ENCODE measurements around the gene SLC49A3.
"Not testable (repeated sequence)": the region's sequence is repeated elsewhere in the genome, so short reads cannot be mapped to it uniquely, and the experiment has no call there.

The SLC49A3 gene

DNA sequence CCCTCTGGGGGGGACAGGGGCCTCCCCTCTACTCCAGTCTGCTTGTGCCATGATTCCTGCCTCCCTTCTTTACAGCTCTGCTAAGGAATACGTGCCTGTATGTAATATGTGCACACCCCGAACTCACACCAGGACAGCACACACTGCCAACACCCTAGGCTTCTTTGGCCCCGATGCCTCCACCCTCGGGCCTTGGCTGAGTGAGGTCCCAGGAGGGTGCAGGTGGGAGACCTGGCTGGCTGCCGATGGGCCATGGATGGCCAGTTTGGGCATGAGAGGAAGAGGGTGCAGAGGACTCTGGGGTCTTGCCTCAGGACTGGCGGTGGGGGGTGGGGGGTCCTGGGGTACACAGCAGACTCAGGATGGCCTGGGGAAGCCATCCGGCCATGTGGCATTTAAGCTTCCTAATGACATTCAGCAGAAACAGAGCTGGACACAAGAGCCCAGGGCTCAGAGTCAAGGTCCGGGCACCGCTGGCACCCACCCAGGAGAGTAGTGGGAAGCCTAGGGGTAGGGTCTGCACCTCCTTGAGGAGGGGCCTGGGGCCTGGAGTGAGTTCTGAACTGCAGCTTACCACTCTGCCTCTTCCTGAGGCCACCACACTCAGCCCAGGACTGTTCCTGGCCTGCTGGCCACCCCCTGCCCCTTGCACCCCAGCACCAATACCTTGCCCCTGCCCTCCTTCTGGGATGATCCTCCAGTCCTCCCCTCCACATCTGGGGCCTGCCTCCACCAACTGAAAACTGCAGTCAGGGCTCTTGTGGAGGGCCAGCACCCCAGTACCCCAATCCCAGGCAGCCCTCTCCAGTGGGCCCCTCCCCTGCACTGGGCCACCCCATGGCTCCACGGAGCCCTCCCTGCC lies 14.6 kb upstream of the SLC49A3 start:
- DNase-seq (ENCODE audit: low spot score): no peak

DNA sequence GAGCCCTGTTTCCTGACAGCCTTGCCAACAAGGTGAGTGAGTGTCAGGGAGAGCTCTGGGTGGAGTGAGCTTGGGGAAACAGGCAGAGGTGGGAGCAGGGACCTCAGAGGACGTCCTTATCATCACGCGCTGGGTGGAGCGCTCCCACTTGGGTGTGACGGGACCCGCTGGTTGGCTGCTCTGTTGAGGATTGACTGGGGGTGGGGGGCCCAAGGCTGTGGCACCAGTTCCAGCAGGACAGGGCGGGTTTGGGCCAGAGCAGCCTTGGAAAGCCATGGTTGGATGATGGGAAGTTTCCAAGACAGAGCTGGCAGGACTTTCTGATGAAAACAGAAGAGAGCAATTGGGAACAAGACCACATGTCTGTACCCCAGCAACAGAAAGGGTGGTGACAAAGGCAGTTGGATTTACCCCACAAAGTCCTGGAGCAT lies 13.7 kb upstream of the SLC49A3 start:
- no peak for DNase-seq (ENCODE audit: low spot score)

DNA sequence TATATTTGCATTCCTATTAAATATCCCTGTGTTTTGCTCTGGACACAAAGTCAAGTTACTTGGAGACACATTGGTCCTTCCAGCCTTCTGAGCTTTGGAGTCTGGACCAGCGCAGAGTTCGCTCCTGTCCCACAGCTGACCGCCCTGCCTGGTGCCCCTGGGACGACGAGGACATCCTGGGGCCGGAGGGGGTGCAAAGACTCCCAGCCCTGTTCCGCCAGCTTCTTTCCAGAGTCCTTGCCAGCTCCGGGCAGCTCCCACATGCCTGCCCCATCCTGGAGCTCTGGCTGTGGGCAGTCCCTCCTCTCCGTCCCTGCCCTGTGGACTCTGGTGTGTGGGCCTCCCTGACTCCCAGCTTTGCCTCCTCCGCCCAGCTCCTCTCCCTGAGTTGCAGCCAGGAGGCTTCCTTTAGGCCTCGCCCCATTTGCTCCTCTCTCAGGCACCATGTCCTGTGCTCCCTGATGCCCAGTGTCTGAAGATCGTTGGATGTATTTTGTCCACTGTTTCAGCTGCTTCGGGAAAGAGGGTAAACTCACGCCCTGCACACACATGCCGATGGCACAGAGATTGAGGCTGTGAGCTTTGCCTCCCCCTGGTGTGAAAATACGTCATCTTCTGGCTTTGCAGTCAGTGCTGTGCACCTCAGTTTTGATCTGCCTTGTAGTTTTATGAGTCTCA lies 11.8 kb upstream of the SLC49A3 start:
- DNase-seq (ENCODE audit: low spot score): no peak

DNA sequence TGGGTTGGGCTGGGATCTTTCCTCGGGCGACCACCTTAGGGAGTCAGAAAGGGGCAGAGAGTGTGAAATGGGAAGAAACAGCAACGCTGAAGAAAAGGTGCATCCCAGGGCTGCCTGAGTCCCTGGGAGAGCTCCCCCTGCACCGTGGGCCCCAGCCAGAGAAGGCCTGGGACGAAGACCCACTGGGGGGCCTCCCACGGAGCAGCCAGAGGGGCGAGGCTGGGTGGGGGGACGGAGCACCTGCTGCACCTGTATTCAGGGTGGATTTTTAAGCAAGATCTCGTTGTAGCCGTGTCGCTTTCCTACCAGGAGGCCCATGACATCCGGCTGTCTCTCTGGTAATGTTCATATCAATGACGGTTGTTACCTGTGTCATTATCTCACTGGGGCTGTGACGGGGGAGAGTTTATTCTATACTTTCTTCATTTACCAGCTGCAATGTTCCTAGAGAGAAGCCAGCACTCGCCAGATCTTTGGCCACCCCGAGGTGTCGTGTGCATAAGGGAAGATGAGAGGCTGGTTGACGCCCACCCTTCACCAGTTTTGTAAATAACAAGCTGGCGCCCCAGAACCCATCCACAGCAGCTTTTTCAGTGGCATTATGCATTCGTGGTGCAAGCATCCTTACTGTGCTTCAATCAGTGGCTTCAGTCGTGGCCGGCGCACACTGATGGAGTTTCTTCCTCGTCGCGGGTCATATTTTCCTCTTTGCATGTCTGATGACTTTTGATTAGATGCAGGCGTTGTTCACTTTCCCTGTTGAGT lies 11.0 kb upstream of the SLC49A3 start:
- no peak for DNase-seq (ENCODE audit: low spot score)

DNA sequence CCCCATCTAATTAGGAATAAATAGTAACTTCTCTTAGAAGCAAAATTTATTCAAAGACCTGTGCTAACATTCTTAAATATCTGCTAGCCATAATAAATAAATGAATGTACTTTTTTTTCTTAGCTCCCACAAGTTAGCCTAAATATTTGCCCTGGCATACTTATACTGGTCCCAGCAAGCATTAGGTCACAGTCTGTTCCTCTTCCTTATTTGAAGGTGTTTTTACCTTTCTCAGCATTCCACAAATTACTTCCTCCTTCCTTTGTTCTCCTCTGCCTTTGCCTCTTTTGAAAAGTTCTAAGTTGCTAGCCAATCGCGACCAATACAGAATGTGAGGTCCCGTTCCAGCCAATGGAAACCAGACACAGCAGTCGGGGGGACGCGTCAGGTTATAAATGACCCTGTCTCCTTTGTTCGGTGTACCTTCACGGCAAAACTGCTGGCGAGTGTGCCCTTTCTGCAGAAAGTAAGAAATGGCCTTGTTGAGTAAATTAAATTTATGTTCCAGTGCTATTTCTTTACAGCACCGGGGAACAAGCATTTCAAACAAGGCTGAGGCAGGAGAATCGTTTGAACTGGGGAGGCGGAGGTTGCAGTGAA lies 5.5 kb upstream of the SLC49A3 start:
- not testable (repeated sequence) for DNase-seq (ENCODE audit: low spot score)

DNA sequence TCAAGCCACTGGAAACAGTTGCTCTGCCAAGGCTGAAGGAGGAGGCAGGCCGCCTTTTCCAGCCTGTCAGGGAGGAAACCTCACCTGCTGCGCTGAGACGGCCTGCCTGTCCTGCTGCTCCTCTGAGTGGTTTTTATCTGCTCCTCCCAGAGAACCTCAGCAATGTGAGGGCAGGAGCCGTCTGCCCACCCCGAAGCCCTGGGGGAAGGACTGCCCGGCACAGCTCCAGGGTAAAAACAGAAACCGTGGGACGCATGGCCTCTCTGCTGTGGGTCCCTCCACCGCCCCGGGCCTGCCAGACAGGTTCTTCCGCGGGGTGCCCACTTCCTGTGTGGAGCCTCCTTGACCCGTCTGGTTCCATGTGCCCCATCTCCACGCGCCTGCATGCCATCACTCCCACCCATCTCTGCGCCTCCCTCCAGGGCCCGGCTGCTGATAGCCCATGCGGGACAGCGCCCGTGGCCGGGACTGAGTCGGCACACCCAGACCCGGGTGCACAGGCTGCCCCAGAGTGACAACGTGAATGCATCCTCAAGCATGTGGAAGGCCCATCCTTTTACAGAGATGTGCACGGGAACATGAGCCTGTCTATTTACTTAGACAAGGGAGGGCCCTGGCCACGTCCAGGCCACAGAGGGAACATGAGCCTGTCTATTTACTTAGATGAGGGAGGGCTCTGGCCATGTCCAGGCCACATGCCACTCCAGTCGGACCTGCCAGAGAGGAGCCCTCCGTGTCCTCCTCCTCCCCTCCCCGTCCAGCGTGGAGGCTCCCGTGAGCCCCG lies 4.0 kb upstream of the SLC49A3 start:
- DNase-seq (ENCODE audit: low spot score): no peak

DNA sequence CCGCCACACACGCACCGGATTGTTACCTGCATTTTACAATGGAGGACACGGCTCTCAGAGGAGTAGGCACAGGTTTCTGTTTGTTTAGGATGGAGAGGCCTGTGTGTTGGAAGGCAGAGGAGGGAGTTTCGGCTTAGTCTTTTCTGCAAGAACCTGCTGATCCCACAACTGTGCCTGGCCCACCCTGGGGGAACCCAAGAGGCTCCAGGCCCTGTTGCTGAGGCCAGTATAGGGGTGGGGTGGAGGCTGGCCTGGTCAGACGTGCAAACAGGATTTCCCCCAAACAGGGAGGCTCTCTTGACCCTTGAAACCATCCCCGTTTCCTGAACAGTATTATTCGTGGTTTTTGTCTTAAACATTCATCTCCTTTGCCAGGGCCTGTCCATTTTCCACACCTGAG lies 772 bp upstream of the SLC49A3 start:
- DNase-seq (ENCODE audit: low spot score): no peak

DNA sequence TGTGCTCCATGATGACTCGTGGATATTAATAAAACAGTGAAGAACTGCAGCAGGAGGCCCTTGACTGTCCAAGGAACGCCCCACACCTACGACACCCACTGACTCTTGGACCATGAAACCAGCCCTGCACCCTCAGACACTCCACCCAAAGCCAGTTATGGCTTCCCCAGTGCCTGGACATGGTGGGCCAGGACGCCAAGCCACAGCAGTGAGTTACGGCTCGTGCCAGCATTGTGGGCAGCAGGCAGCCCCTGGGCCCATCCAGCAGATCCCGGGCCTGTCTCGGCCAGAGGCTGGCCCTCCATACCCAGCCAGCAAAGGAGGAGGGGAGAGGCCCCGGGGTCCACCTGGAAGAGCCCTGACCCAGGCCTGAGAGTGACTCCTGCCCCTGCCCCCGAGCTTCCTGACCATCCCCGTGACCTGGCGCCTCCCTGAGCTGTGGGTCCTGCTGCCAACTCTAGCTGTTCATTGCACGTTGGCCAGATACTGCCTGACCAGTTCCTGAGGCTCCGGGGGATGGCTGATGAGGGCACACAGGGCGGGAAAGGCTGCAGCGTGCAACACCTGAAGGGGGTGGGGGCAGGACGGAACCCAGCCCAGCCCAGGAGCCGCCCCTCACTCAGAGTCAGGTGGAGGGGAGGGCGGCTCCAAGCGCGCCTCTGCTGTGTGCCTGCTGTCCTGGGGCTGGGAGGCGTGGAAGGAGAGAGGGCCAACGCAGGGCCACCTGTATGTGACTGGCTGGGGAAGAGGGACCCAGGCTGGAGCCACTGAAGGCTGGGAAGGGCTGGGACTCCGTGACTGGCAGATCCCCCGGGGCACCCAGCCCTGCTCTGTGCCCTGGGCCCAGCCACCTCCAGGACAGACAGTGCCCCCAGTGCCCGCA lies 739 bp downstream of the SLC49A3 start:
- DNase-seq (ENCODE audit: low spot score): no peak

DNA sequence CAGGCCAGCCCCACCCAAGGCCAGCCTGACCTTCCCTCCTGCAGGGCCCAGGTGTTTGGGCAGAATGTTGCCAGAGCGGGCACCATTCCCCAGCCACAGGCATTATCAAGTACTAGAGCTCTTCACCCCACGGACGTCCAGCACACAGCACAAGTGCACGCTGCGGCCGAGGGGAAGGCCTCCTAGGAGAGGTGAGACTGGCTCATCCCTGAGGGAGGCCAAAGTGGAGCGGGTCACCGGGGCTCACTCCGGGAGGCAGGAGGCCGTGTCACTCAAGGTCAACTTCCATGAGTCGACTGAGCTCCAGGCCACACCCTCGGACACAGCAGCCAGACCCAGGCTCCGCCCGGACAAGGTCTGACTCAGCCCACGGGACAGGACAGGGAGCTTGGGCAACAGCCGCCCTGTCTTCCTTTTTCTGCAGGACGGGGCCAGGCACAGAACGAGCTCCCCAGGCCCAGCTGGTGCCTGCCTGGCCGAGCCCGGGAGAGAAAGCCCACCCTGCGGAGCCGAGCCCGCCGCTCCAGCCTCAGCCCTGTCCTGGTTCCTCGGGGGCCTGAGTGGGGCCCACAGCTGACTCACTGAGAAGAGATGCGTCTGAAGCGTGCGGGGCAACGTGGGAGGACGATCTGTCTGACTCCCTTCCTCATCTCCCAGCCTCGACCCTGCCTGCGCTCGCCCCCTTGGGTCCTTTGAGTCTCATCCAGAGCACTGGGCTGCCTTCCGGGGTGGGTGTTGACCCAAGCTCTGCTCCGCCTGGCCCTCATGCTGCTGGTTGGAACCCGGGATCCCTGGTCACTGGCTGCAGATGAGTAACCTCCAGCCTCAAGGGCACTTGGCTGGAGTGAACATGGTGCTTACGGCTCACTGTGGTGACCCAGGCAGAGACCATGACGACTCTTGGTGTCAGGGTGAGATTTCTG lies 1.6 kb downstream of the SLC49A3 start:
- DNase-seq (ENCODE audit: low spot score): peak; percentile 97

DNA sequence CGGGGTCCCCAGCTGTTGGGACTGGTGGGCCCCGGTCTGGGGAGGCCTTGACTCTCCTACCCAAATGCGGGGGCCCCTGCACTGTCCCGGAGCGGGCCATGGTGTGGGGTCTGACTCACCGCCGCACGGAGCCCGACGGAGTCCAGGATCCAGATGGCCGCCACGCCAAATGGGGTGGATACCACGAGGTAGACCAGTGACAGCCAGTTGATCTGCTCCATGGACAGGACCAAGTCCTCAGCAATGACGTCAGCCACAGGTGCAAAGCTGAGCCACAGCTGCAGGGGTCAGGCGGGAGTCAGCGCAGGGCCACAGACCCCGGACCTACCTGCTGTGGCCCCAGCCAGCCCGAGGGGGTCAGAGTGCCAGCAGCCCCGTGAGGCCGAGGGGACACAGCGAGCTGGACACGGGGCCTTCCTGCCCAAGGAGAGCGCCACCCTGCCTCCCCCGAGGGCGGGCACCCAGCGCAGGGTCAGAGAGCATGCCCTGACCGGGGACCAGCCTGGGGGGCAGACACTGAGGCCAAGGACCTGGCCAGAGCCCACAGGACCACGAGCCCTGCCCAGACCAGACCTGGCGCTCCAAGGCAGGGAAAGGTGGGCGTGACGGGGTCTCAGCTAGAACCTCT lies 2.4 kb downstream of the SLC49A3 start:
- no peak for DNase-seq (ENCODE audit: low spot score)

DNA sequence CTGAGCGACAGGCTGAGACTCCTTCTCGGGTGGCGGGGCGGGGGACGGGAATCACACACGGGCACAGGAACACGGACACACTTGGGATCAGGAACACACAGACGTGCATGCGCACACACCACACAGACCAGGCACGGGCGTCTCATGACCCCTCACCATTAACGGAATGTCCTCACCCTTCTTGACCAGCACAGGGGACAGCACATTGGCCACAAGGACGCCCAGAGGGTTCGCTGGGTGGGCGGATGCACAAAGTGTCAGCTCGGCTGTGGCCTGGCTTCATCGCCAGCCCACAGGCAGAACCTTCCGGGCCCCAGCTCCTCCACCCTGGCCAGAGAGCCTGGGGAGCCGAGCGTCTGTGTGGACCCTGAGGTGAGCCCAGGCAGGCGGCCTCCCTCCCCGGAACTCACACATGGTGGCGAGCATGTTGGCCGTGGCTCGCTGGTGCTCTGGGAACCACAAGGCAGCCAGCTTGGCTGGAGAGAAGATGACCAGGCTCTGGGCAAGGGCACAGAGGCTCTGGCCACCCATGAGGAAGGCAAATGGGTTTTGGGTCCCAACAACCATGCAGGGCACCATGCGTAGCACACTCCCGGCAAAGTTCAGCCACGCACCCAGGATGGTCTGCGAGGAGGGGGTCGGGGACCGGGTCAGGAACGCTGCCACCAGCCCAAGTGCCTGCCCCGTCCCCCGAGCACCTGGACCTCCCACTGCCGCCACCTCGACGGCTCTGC lies 3.1 kb downstream of the SLC49A3 start:
- no peak for DNase-seq (ENCODE audit: low spot score)

DNA sequence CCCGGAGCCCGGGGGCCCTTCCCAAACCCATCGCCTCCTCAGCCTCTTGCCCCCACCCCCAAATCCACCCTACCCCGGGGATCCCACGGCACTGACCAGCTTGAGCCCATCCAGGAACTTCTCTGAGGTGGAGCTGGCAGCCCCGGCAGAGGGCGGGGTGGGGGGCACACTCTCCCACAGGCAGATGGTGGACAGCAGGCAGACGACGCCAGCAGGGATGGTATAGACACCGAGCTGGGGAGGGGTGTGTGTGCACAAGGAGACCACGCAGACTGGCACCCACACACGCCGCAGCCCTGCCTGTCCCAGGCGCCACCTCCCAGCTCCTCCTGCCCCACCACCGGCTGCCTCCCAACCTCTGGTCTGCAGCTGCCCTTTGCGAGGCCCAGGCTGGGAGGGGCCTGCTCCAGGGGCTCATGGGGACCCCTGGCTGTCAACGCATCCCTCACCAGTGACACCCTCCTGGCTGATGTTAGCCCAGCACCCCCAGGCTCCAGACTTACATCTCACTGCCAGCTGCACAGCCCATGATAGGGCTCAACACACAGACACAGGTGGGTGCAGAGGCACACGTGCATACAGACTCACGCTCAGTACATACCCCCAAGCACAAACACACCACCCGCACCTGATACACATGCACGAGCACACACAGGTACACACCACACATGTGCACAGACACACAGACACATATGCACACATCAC lies 4.2 kb downstream of the SLC49A3 start:
- DNase-seq (ENCODE audit: low spot score): no peak

DNA sequence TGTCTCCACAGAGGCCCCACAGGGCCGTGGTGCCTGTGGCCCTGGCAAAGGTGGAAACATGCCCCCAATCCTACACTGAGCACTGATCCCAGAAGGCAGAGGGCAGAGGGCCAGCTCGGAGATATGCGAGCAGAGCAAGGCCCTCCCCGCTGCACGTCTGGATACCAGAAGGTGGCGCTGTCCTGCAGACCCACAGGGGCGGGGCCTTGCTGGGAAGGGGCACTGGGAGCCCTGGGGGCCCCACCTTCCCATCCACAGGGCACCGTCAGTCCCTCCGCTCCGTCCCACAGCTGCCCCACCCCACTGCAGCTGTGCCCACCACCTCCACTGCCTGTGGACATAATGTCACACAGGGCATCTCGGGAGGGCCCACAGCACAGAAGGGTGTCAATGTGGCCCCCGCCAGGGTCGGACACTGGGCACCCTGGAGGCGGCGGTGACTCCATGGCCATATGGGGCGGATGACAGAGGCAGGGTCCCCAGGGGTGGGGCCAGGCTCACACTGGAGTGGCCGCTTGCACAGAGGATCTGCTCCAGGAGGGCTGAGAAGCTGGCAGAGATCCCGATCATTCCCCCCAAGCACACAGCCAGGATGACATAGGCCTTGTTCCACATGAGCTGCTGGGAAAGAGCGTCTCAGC lies 4.8 kb downstream of the SLC49A3 start:
- DNase-seq (ENCODE audit: low spot score): peak; percentile 79

DNA sequence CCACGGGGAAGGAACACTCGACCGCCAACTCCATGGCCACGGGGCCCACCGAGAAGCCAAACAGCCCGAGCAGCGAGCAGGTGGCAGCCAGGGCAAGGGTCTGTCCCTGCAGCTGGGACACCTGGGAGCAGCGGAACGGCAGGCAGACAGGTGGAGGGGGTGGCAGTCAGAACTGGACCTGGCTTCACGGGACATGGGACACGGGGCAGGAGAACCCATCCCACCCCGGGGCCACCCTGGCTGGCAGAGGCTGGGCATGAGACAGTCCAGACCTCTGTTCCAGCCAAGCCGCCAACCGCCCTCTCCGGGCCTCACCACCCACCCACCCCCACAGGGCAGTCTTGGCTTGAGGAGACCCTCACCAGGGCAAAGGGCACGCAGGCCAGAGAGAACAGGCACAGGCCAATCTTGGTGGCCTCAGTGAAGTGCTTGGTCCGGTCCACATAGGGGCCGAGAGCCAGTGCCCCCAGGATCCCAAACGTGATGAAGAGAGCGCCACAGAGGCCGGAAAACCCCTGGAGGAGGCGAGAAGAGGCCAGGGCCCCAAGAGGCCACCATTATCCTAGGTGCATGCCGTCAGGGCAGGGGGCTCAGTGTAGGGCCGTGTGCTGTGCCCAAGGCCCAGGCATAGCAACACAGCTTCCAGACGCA lies 5.6 kb downstream of the SLC49A3 start:
- DNase-seq (ENCODE audit: low spot score): no peak

DNA sequence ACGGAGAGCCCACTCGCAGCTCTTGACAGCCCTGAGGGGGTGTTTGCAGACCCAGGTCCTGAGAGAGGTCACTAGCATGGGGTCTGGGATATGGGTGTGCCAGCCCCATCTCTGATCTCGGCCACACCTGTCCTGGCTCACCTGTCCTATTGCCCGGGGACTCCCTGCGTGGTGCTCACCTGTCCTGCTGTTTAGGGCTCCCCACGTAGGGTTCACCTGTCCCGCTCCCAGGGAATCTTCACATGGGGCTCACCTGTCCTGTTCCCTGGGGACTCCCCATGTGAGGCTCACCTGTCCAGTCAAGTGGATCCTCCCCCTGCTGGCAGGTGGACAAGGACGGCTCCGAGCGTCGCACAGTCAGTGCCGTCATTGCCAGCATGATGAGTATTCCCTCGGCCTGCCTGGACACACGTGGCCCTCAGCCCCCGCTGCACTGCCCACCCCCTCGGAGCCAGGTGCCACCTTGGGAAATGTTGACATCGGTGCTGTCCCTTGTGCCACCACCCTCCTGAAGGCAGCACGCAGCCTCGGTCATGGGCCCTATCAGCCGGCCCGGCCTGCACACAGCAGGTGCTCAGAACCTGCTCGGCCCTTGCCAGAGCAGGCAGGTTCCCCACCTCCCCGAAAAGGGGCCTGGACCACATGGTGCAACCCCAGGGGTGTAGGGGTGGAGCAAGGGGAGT lies 6.3 kb downstream of the SLC49A3 start:
- DNase-seq (ENCODE audit: low spot score): no peak

Data from RKO (cell line).